Measurements from ENCODE around the gene CAPN2.

- TF ChIP-seq CTCF (conservative IDR thresholded peaks at IDR 0.05; ENCODE audit: low read length) = no peak
- no peak for TF ChIP-seq EZH2phosphoT487 (IDR thresholded peaks at IDR 0.05; ENCODE audit: borderline replicate concordance, low read depth, low read length)
Observed at GRCh38 chr1:223755432-223755792, 43.1 kb downstream of the CAPN2 start.

Data from OCI-LY7 (cell line).